CD14-positive monocyte (primary cell): Measurements from ENCODE around the gene CCDC182. TPM values are rescaled to one million over a fixed set of nuclear protein-coding genes. Genes with fewer than 3 reads are reported as not detected.

Source experiments
- DNase-seq, 3 donors: peaks; one replicate each; pipeline ENCODE4 v3.0.0-alpha.2; 2011 to 2022
- H2AFZ ChIP-seq: 2 replicates; pipeline ENCODE4 v1.6.0; 2012; ENCODE audit warnings: mild to moderate bottlenecking, low read depth, low read length, inconsistent platforms; ENCODE audit not compliant: insufficient read depth, poor library complexity, severe bottlenecking
- H3K27ac ChIP-seq, 2 donors: 1 replicate in 1 of 2; 2 replicates in 1 of 2; pipeline ENCODE4 v1.5.1; 2012 to 2013; ENCODE audit warnings: low read length in 2 of 2, control low read depth in 1 of 2, inconsistent platforms in 1 of 2, low read depth in 1 of 2, mild to moderate bottlenecking in 1 of 2
- H3K27me3 ChIP-seq, 2 donors: one replicate each; pipeline versions ENCODE4 v1.6.0 to v1.6.1; 2011 to 2013; ENCODE audit warnings: low read length in 2 of 2; ENCODE audit not compliant: control insufficient read depth in 2 of 2, insufficient read depth in 2 of 2
- H3K36me3 ChIP-seq, 2 donors: replicated peaks in 1 of 2; 1 replicate in 1 of 2; 2 replicates in 1 of 2; pipeline versions ENCODE4 v1.5.1 to v1.6.1; 2012 to 2013; ENCODE audit warnings: low read length in 2 of 2, control low read depth in 1 of 2, inconsistent platforms in 1 of 2, mild to moderate bottlenecking in 1 of 2; ENCODE audit not compliant: insufficient read depth in 2 of 2, control insufficient read depth in 1 of 2
- H3K4me1 ChIP-seq, 2 donors: 1 replicate in 1 of 2; 2 replicates in 1 of 2; pipeline versions ENCODE4 v1.5.1 to v1.6.1; 2012 to 2013; ENCODE audit warnings: low read length in 2 of 2, control low read depth in 1 of 2, inconsistent platforms in 1 of 2, mild to moderate bottlenecking in 1 of 2, moderate library complexity in 1 of 2; ENCODE audit not compliant: insufficient read depth in 2 of 2, control insufficient read depth in 1 of 2
- H3K4me2 ChIP-seq: replicated peaks from 2 replicates; pipeline ENCODE3; 2012; ENCODE audit warnings: low read length, moderate library complexity, mild to moderate bottlenecking; ENCODE audit not compliant: poor library complexity, severe bottlenecking; ENCODE audit errors: extremely low read depth
- H3K4me3 ChIP-seq, 3 experiments: fragments of 200-600 bp in 1 of 3; sonication (generic) in 1 of 3; replicated peaks in 1 of 3; 1 replicate in 2 of 3; 2 replicates in 1 of 3; pipeline ENCODE4 v1.5.1; 2011 to 2013; ENCODE audit warnings: low read length in 3 of 3, mild to moderate bottlenecking in 3 of 3, control low read depth in 2 of 3, low read depth in 2 of 3, inconsistent platforms in 1 of 3, moderate library complexity in 1 of 3
- H3K79me2 ChIP-seq: 2 replicates; pipeline ENCODE4 v1.6.0; 2012; ENCODE audit warnings: mild to moderate bottlenecking, control low read depth, inconsistent platforms, low read length, moderate library complexity; ENCODE audit not compliant: insufficient read depth
- H3K9ac ChIP-seq: 2 replicates; pipeline ENCODE4 v1.6.0; 2017; ENCODE audit warnings: low read length, mild to moderate bottlenecking; ENCODE audit not compliant: insufficient read depth, poor library complexity, severe bottlenecking
- H3K9me3 ChIP-seq, 2 donors: replicated peaks in 1 of 2; 1 replicate in 1 of 2; 2 replicates in 1 of 2; pipeline versions ENCODE4 v1.5.1 to v1.6.1; 2012 to 2013; ENCODE audit warnings: low read length in 2 of 2, control low read depth in 1 of 2; ENCODE audit not compliant: control insufficient read depth in 1 of 2, insufficient read depth in 1 of 2
- H4K20me1 ChIP-seq: 2 replicates; pipeline ENCODE4 v1.6.0; 2012; ENCODE audit warnings: mild to moderate bottlenecking, low read length, control low read depth, moderate library complexity; ENCODE audit not compliant: insufficient read depth
- H3K27ac Mint-ChIP-seq, 7 donors: one replicate each; pipeline ENCODE4 v1.8.0; 2020; ENCODE audit warnings: mild to moderate bottlenecking in 7 of 7, mixed read lengths in 7 of 7, moderate library complexity in 6 of 7, inconsistent platforms in 2 of 7
- H3K27me3 Mint-ChIP-seq, 3 donors: one replicate each; pipeline ENCODE4 v1.8.0; 2021 to 2022; ENCODE audit warnings: low read depth in 3 of 3, mild to moderate bottlenecking in 3 of 3, mixed read lengths in 3 of 3, moderate library complexity in 3 of 3, inconsistent platforms in 1 of 3
- H3K36me3 Mint-ChIP-seq, 2 donors: one replicate each; pipeline ENCODE4 v1.8.0; 2020; ENCODE audit warnings: mixed read lengths in 2 of 2, inconsistent platforms in 1 of 2, mild to moderate bottlenecking in 1 of 2
- H3K4me1 Mint-ChIP-seq: one replicate; pipeline ENCODE4 v1.8.0; 2020; ENCODE audit warnings: mild to moderate bottlenecking, mixed read lengths
- H3K4me3 Mint-ChIP-seq, 2 donors: one replicate each; pipeline ENCODE4 v1.8.0; 2020; ENCODE audit warnings: mild to moderate bottlenecking in 2 of 2, mixed read lengths in 2 of 2, moderate library complexity in 1 of 2
- H3K9me3 Mint-ChIP-seq, 7 donors: one replicate each; pipeline ENCODE4 v1.8.0; 2020 to 2022; ENCODE audit warnings: mixed read lengths in 7 of 7, mild to moderate bottlenecking in 6 of 7, moderate library complexity in 6 of 7, inconsistent platforms in 2 of 7
- WGBS: methylation state at CpG from one replicate; pipeline ENCODE4 v1.1.5; 2013; ENCODE audit warnings: missing lambda C conversion rate; ENCODE audit not compliant: insufficient coverage; 5-methylcytosine and 5-hydroxymethylcytosine counted together
- intact Hi-C, 2 donors: fragments of 100-400 bp; cut with micrococcal nuclease; formaldehyde crosslinking; loops; one replicate each; pipeline versions ENCODE4 v1.15.0 to v1.15.1; 2023
- polyA plus RNA-seq, 3 donors: library from polyadenylated mRNA; depleted of rRNA in 1 of 3; unstranded in 2 of 3; stranded (reverse) in 1 of 3; fragments of 300-500 nt in 2 of 3; fragments of >200 nt in 1 of 3; fragmentation: Illumina TruSeq in 2 of 3; gene quantifications; 1 replicate in 2 of 3; 2 replicates in 1 of 3; pipeline ENCODE4 v1.2.3, GENCODE V29; 2012 to 2021
- TF ChIP-seq, protein P1 (sequence below): fragments of 200-600 bp; IDR thresholded peaks from one replicate; pipeline ENCODE4 v1.8.0; 2022; ENCODE audit warnings: antibody characterized with exemption, mild to moderate bottlenecking

The CCDC182 gene
- polyA plus RNA-seq, 3 donors, result not detected

DNA sequence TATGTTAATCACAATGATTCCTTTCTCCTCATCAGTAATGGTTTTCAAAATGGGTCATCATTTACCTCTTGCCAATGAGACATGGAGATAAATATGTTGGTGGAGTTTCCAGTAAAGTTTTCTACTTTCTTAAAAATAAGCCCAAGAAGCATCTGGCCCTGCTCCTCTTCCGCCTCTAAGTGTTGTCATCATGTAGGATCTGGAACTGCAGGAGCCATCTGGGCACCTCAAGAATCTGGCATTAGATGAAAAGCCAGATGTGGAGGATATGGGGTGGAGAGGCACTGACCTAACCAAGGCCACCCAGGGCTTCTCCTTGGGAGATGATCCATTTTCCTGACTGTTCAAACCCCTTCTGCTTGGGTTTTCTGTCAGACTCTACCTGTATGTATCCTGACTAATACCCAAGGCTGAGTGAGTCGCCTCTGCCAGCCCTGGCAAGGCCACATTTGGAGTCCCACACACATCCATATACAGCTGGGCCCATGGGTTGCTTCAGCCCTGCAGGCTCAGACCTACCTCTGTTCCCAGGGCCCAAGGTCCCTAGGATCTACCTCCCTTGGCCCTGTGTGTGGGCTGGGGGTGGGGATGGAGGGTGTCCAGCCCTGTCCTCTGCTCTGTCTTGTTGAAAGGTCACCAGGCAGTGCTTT lies 24.6 kb downstream of the CCDC182 start:
- intact Hi-C loops, result no loop called here
- Mint-ChIP-seq H3K27ac (no peak overlapping the region), H3K27me3 (peaks cover under 1 to 9% (median 2%) of the 10 kb centered on the region in 3 donors), H3K36me3 (no peaks in the 10 kb centered on the region), H3K4me3 (no peak overlapping the region), H3K4me1 (peaks cover 22% of the 10 kb centered on the region), H3K9me3 (no peaks in the 10 kb centered on the region)
- no peak overlapping the region for H3K9ac ChIP-seq
- 82% methylated on average over 2 of the region's 2 CpGs for WGBS
- H3K9me3 ChIP-seq, result no peaks in the 10 kb centered on the region
- H3K79me2 ChIP-seq, result no peaks in the 10 kb centered on the region
- no peak overlapping the region for H3K27ac ChIP-seq
- no peaks in the 10 kb centered on the region for H4K20me1 ChIP-seq
- no peaks in the 10 kb centered on the region for H3K27me3 ChIP-seq
- no peak overlapping the region for H3K4me2 ChIP-seq
- TF ChIP-seq, protein P1, sequence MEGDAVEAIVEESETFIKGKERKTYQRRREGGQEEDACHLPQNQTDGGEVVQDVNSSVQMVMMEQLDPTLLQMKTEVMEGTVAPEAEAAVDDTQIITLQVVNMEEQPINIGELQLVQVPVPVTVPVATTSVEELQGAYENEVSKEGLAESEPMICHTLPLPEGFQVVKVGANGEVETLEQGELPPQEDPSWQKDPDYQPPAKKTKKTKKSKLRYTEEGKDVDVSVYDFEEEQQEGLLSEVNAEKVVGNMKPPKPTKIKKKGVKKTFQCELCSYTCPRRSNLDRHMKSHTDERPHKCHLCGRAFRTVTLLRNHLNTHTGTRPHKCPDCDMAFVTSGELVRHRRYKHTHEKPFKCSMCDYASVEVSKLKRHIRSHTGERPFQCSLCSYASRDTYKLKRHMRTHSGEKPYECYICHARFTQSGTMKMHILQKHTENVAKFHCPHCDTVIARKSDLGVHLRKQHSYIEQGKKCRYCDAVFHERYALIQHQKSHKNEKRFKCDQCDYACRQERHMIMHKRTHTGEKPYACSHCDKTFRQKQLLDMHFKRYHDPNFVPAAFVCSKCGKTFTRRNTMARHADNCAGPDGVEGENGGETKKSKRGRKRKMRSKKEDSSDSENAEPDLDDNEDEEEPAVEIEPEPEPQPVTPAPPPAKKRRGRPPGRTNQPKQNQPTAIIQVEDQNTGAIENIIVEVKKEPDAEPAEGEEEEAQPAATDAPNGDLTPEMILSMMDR, result no peak
- H3K36me3 ChIP-seq, result no peaks in the 10 kb centered on the region
- DNase-seq, result no peak
- peaks cover 7 to 10% of the 10 kb centered on the region in 2 donors for H3K4me1 ChIP-seq
- no peak overlapping the region for H2AFZ ChIP-seq
- no peak overlapping the region for H3K4me3 ChIP-seq

DNA sequence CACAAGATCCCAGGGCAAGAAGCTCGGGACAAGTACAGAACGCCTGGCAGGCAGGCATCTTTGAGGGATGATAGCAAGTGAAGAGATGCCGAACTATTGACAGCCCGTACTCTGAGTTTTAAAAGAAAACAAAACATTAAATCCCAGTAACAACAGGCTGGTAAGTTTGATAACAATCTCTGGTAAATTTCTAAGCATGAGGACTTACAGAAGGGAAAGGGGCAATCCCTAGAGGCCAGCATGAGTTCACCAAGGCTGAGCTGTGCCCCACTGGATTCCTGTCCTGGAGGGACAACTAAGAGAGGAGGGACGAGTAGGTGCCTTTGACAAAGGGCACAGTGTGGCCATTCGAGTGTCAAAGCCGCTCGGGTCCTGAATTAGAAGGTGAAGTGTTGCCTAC lies 26.2 kb downstream of the CCDC182 start:
- Histone ChIP-seq H3K4me2 (no peak overlapping the region), H3K27ac (no peak overlapping the region), H4K20me1 (no peaks in the 10 kb centered on the region), H3K9ac (no peak overlapping the region), H3K9me3 (no peaks in the 10 kb centered on the region), H3K4me3 (no peak overlapping the region), H3K79me2 (no peaks in the 10 kb centered on the region), H3K27me3 (no peaks in the 10 kb centered on the region), H2AFZ (no peak overlapping the region), H3K4me1 (peaks cover 2% of the 10 kb centered on the region in 2 donors), H3K36me3 (no peaks in the 10 kb centered on the region)
- intact Hi-C loops, result no loop called here
- DNase-seq, result no peak
- Mint-ChIP-seq H3K27me3 (peaks cover 2 to 11% (median 2%) of the 10 kb centered on the region in 3 donors), H3K9me3 (no peaks in the 10 kb centered on the region), H3K4me3 (no peak overlapping the region), H3K36me3 (no peaks in the 10 kb centered on the region), H3K4me1 (peaks cover 12% of the 10 kb centered on the region), H3K27ac (no peak overlapping the region)
- WGBS, result 94% methylated on average over 3 of the region's 8 CpGs
- TF ChIP-seq, protein P1, result no peak
